Suprapubic skin (tissue), 4 donors: Measurements from ENCODE around the gene CNTD1.

Experiments
- POLR2A ChIP-seq, 2 donors: fragments of 450-650 bp; IDR thresholded peaks; one replicate each; pipeline ENCODE4 v1.6.1; 2017; ENCODE audit warnings: antibody characterized with exemption in 2 of 2, mild to moderate bottlenecking in 2 of 2, moderate library complexity in 2 of 2
- POLR2AphosphoS5 ChIP-seq, 3 donors: sonication (generic); formaldehyde crosslinking; IDR thresholded peaks; one replicate each; pipeline ENCODE4 v1.6.1; 2017; ENCODE audit warnings: antibody characterized with exemption in 3 of 3
- TF ChIP-seq, protein P1 (sequence below), 2 donors: fragments of 200-600 bp in 1 of 2; fragments of 450-650 bp in 1 of 2; sonication (generic) in 1 of 2; IDR thresholded peaks; one replicate each; pipeline ENCODE4 v1.5.1; 2016 to 2019; ENCODE audit warnings: antibody characterized with exemption in 2 of 2, mild to moderate bottlenecking in 1 of 2, moderate library complexity in 1 of 2

- TF ChIP-seq, protein P1, sequence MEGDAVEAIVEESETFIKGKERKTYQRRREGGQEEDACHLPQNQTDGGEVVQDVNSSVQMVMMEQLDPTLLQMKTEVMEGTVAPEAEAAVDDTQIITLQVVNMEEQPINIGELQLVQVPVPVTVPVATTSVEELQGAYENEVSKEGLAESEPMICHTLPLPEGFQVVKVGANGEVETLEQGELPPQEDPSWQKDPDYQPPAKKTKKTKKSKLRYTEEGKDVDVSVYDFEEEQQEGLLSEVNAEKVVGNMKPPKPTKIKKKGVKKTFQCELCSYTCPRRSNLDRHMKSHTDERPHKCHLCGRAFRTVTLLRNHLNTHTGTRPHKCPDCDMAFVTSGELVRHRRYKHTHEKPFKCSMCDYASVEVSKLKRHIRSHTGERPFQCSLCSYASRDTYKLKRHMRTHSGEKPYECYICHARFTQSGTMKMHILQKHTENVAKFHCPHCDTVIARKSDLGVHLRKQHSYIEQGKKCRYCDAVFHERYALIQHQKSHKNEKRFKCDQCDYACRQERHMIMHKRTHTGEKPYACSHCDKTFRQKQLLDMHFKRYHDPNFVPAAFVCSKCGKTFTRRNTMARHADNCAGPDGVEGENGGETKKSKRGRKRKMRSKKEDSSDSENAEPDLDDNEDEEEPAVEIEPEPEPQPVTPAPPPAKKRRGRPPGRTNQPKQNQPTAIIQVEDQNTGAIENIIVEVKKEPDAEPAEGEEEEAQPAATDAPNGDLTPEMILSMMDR (IDR thresholded peaks at IDR 0.05): no peak
- TF ChIP-seq POLR2A (IDR thresholded peaks at IDR 0.05): no peak
- no peak for TF ChIP-seq POLR2AphosphoS5 (IDR thresholded peaks at IDR 0.05)
These were observed 43.5 kb downstream of the CNTD1 start for GRCh38 chr17:42841975-42842685.
